Thyroid gland (tissue), 4 donors: ENCODE measurements around the gene RBP3.

Experiments used
- CTCF ChIP-seq, 6 experiments: fragments of 200-600 bp in 3 of 6; fragments of 450-650 bp in 3 of 6; sonication (generic) in 3 of 6; IDR thresholded peaks; one replicate each; pipeline ENCODE4 v1.5.1; 2016 to 2019; ENCODE audit warnings: antibody characterized with exemption in 6 of 6, mild to moderate bottlenecking in 2 of 6, inconsistent platforms in 1 of 6, moderate library complexity in 1 of 6
- POLR2A ChIP-seq, 2 donors: fragments of 450-650 bp; IDR thresholded peaks; one replicate each; pipeline ENCODE4 v1.6.1; 2017; ENCODE audit warnings: antibody characterized with exemption in 2 of 2, mild to moderate bottlenecking in 2 of 2, moderate library complexity in 1 of 2

GRCh38 chr10:47349941-47350371, 1.8 kb downstream of the RBP3 start:
- TF ChIP-seq POLR2A (IDR thresholded peaks at IDR 0.05) (no peak), CTCF (IDR thresholded peaks at IDR 0.05) (no peak)
